Activated CD4-positive, alpha-beta T cell treated with anti-CD3 and anti-CD28 coated beads for 36 hours (primary cell): Measurements from ENCODE around the gene HORMAD2. TPM values are rescaled to one million over a fixed set of nuclear protein-coding genes. Genes with fewer than 3 reads are reported as not detected.

Experiments
- ATAC-seq: fragments of 200-7000 bp; cut with Tn5 transposase; one replicate; pipeline ENCODE4 v1.10.0; 2021; ENCODE audit warnings: mild to moderate bottlenecking, moderate library complexity
- CTCF ChIA-PET: fragments of 350-600 bp; sonication (Branson Sonifier 250); formaldehyde crosslinking; loops from one replicate; lab custom pipeline; 2021; ENCODE audit warnings: antibody characterized with exemption; lab: Charles Lee
- POLR2A ChIA-PET: fragments of 350-600 bp; sonication (Branson Sonifier 250); formaldehyde crosslinking; loops from one replicate; lab custom pipeline; 2021; ENCODE audit warnings: antibody characterized with exemption, inconsistent platforms; lab: Charles Lee
- DNase-seq: peaks from one replicate; pipeline ENCODE4 v3.0.0-alpha.2; 2020
- H3K27ac Mint-ChIP-seq: one replicate; pipeline ENCODE4 v1.8.0; 2021; ENCODE audit warnings: mixed read lengths
- H3K27me3 Mint-ChIP-seq: one replicate; pipeline ENCODE4 v1.8.0; 2021; ENCODE audit warnings: mixed read lengths
- H3K36me3 Mint-ChIP-seq: one replicate; pipeline ENCODE4 v1.8.0; 2021; ENCODE audit warnings: low read depth, mixed read lengths
- H3K4me1 Mint-ChIP-seq: one replicate; pipeline ENCODE4 v1.8.0; 2021; ENCODE audit warnings: mixed read lengths
- H3K4me3 Mint-ChIP-seq: one replicate; pipeline ENCODE4 v1.8.0; 2021; ENCODE audit warnings: mild to moderate bottlenecking, moderate library complexity, mixed read lengths
- H3K9me3 Mint-ChIP-seq: one replicate; pipeline ENCODE4 v1.8.0; 2021; ENCODE audit warnings: low read depth, mixed read lengths
- intact Hi-C, 2 experiments: fragments of 100-400 bp; cut with DNase I in 1 of 2; cut with micrococcal nuclease in 1 of 2; formaldehyde crosslinking; loops; one replicate each; pipeline versions ENCODE4 v1.14.2 to v1.15.1; 2022 to 2024; cut with DNase I, micrococcal nuclease
- total RNA-seq, 2 experiments: library from RNA; stranded (reverse); gene quantifications; one replicate each; pipeline ENCODE4 v1.2.3, GENCODE V29; 2021

Gene HORMAD2, protein sequence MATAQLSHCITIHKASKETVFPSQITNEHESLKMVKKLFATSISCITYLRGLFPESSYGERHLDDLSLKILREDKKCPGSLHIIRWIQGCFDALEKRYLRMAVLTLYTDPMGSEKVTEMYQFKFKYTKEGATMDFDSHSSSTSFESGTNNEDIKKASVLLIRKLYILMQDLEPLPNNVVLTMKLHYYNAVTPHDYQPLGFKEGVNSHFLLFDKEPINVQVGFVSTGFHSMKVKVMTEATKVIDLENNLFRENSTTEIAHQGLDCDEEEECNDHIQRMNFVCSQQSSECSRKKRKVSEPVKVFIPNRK
- not detected for total RNA-seq

DNA sequence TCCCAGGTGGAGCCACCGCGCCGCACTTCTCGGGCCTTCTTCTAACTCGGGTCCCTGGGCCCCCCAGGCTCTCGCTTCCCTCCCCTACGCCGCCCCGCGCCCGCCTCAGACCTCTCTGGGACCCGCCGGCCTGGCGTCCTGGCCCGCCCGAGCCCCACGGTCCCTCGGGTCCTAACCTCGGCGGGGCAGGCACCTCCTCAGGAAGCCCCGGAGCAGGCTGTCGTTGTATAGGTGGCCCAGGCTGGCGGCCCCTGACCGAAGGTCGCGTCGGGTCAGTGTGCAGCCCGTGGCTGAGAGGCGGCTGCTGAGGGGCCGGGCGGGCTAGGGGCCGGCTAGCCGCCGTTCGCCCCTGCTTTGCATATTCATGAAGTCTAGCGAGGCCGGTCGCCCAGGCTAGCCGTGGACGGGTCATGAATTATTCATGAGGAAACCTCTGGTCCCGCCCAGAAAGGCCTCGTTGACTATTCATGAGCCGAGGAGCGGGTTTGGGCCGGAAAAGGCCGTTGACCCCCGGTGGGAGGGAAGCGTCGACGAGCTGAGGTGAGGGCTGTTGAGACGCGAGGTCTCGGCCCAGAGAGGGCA lies at the start of gene HORMAD2:
Gene HORMAD2, plus strand, starts transcription at position 513 of the 582 bp plus-strand sequence. CDS start 13,489 bp downstream, outside the sequence.
- POLR2A ChIA-PET, result no interaction called here
- Mint-ChIP-seq H3K4me1 (peaks cover 14% of the 10 kb centered on the region), H3K27ac (no peak within 1 kb of the TSS), H3K27me3 (peaks cover 3% of the 10 kb centered on the region), H3K36me3 (no peaks in the 10 kb centered on the region), H3K4me3 (no peak within 1 kb of the TSS), H3K9me3 (no peaks in the 10 kb centered on the region)
- intact Hi-C loops, result loop anchor here in 1 of 2 experiments (10.0 kb wide), 3 partner anchors 245 to 355 kb away; partner anchors contain the start of genes ASCC2, CABP7, UQCR10 and ZMAT5
- CTCF ChIA-PET, result interaction anchor here (5.5 kb wide), 1 partner anchor 9 kb away, joined by 33 read pairs; no protein-coding TSS in a partner anchor
- DNase-seq, result peak; percentile 12
- ATAC-seq, result no peak

DNA sequence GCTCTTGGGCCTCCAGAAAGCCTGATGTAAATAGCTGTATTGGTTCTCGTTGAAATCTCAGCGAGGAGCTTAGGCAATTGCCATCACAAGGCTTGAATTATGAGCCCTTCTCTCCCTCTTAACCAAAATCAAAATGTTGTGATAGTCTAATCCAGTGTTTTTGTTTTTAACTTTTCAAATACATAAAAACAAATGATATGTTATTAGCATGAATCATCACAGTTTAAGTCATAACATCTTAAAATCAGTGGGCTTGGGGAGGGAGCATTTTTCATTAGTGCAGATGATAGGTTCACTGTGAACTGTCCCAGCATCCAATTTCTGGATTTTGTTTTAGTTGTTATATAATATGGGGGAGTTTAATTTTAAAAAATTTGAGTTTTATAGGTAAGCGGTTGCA lies 48.9 kb upstream of the HORMAD2 start:
- Mint-ChIP-seq H3K9me3 (no peaks in the 10 kb centered on the region), H3K4me1 (no peaks in the 10 kb centered on the region), H3K27me3 (no peaks in the 10 kb centered on the region), H3K4me3 (no peak overlapping the region), H3K27ac (no peak overlapping the region), H3K36me3 (no peaks in the 10 kb centered on the region)
- no peak for DNase-seq
- ChIA-PET CTCF (interaction anchor here (0.6 to 1.0 kb wide), 2 partner anchors 51 to 143 kb away, joined by 3 read pairs; no protein-coding TSS in a partner anchor), POLR2A (no interaction called here)
- ATAC-seq, result no peak
- intact Hi-C loops, result no loop called here

DNA sequence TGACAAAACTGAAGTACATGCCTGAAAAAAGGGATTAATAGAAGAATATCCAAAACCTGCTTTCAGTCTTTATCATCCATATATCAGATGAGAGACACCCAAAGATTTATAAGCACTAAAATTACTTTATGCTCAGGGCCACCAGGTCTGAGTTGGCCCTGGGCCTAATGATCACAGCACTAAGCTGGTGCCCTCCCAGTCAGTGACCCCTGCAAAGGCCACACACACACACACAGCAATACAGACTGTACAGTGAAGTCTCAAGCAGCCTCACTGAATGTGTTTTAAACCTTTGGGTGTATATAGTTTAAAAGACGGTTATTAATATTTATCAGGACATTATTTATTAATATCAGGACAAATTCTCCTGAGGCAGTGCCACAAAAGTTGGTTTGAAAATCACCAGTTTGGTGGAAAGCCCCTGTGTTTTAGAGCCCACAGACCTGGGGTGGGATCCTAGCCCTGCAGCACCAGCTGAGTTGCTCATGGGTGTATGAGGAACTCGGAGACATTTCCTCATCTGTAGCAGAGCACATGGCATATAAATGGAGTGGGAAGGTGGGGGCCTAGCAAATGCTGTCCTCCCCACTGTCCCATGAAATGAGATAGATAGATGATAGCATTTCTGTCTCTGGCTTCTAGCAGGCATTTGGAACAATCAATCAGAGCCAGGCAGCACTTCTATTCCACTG lies 48.4 kb upstream of the HORMAD2 start:
- intact Hi-C loops, result no loop called here
- Mint-ChIP-seq H3K36me3 (no peaks in the 10 kb centered on the region), H3K27ac (no peak overlapping the region), H3K4me1 (no peaks in the 10 kb centered on the region), H3K27me3 (no peaks in the 10 kb centered on the region), H3K9me3 (no peaks in the 10 kb centered on the region), H3K4me3 (no peak overlapping the region)
- no peak for DNase-seq
- ChIA-PET POLR2A (no interaction called here), CTCF (interaction anchor here (0.6 to 1.0 kb wide), 2 partner anchors 50 to 144 kb away, joined by 3 read pairs; no protein-coding TSS in a partner anchor)
- no peak for ATAC-seq

DNA sequence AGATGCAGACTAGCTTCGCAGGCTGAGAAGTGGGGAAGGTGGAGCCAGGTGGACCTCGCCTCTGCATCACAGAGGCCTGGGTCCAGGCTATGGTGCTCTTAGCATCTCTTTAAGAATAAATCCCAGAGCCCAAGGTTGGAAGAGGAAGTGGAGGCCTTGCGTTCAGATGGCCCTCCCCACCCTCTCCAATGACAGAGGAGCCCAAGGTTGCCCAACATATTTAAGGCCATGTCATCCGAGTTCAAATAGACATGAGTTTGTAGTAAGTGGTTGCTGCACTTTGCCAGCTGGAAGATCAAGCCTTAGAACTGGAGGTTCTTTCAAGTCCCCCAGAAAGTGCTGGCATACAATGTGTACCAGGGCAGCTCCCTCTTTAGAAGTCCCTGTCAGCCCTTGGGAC lies 47.1 kb upstream of the HORMAD2 start:
- POLR2A ChIA-PET, result no interaction called here
- Mint-ChIP-seq H3K36me3 (no peaks in the 10 kb centered on the region), H3K27me3 (no peaks in the 10 kb centered on the region), H3K4me3 (no peak overlapping the region), H3K4me1 (no peaks in the 10 kb centered on the region), H3K27ac (no peak overlapping the region), H3K9me3 (no peaks in the 10 kb centered on the region)
- ATAC-seq (no peak), DNase-seq (no peak)
- CTCF ChIA-PET, result interaction anchor here (0.6 to 1.6 kb wide), 3 partner anchors 12 to 409 kb away, joined by 3 to 4 read pairs (median 4); no protein-coding TSS in a partner anchor
- intact Hi-C loops, result no loop called here

DNA sequence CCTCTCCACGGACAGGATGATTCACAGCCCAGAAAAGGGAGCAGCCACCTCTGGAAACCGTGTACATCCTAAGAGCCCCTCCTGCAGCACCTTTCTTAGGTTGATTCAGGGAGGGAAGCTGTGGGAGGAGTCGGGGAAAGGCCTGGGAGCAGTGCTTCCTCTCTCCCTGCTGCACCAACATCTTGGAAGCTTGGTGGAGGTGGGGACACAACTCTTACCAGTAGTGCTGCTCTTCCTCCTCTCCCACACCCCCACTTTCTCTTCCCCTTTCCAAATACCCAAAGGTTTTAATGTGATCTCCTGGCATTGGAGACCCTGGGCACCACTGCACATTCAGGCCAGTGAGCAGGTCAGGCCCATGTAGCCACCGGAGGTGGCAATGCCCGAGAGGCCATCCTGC lies 46.4 kb upstream of the HORMAD2 start:
- H3K4me3 Mint-ChIP-seq, result no peak overlapping the region
- H3K4me1 Mint-ChIP-seq, result no peaks in the 10 kb centered on the region
- intact Hi-C loops, result no loop called here
- POLR2A ChIA-PET, result no interaction called here
- no peaks in the 10 kb centered on the region for H3K27me3 Mint-ChIP-seq
- ATAC-seq (no peak), DNase-seq (no peak)
- no peaks in the 10 kb centered on the region for H3K36me3 Mint-ChIP-seq
- CTCF ChIA-PET, result interaction anchor here (0.6 to 1.6 kb wide), 3 partner anchors 12 to 410 kb away, joined by 3 to 4 read pairs (median 4); no protein-coding TSS in a partner anchor
- no peak overlapping the region for H3K27ac Mint-ChIP-seq
- H3K9me3 Mint-ChIP-seq, result no peaks in the 10 kb centered on the region

DNA sequence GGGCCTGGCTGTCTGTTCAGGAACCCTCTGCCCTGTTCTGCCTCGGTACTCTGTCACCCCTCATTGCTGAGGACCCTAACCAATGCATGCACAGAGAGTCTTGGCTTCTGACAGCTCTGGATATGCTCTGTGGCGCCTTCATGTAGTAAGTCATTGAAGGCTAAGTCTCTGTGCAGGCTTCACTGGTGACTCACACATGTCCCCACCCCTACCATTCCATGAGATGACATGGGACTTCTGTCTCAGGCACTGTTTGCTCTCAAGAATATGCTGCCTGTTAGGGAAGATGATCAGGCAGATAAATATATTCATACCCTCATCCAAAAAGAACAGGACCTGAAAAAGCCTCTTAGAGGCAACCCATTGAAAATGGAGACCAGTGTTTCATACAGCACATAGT lies 43.6 kb upstream of the HORMAD2 start:
- Mint-ChIP-seq H3K27ac (no peak overlapping the region), H3K27me3 (no peaks in the 10 kb centered on the region), H3K4me1 (no peaks in the 10 kb centered on the region), H3K36me3 (no peaks in the 10 kb centered on the region), H3K4me3 (no peak overlapping the region), H3K9me3 (no peaks in the 10 kb centered on the region)
- CTCF ChIA-PET, result interaction anchor here (1.3 kb wide), 1 partner anchor 52 kb away, joined by 3 read pairs; no protein-coding TSS in a partner anchor
- no peak for ATAC-seq
- POLR2A ChIA-PET, result no interaction called here
- intact Hi-C loops, result no loop called here
- no peak for DNase-seq

DNA sequence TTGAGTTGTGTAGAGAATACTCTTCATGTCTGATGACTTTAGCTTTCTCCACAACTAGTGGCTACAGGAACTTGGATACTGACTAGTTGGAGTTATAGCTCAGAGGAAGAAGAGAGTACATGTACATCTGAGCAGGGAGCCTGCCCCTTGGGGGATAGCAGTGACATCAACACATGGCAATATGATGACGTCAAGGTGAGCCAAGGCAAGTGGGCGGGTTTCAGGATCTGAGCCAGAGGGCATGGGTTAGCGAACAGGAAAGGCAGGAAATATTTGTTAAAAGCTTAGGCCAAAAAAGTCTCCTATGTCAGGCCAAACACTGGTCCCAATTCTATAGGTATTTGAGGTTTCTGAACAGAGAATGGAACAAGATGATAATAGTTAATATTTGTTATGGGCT lies 42.0 kb upstream of the HORMAD2 start:
- Mint-ChIP-seq H3K27ac (no peak overlapping the region), H3K9me3 (no peaks in the 10 kb centered on the region), H3K4me3 (no peak overlapping the region), H3K36me3 (no peaks in the 10 kb centered on the region), H3K4me1 (no peaks in the 10 kb centered on the region), H3K27me3 (no peaks in the 10 kb centered on the region)
- CTCF ChIA-PET, result interaction anchor here (0.6 to 0.8 kb wide), 3 partner anchors 14 to 373 kb away, joined by 3 to 4 read pairs (median 3); no protein-coding TSS in a partner anchor
- DNase-seq (no peak), ATAC-seq (no peak)
- intact Hi-C loops, result no loop called here
- POLR2A ChIA-PET, result interaction anchor here (0.6 kb wide), 1 partner anchor 105 kb away, joined by 4 read pairs; no protein-coding TSS in a partner anchor

DNA sequence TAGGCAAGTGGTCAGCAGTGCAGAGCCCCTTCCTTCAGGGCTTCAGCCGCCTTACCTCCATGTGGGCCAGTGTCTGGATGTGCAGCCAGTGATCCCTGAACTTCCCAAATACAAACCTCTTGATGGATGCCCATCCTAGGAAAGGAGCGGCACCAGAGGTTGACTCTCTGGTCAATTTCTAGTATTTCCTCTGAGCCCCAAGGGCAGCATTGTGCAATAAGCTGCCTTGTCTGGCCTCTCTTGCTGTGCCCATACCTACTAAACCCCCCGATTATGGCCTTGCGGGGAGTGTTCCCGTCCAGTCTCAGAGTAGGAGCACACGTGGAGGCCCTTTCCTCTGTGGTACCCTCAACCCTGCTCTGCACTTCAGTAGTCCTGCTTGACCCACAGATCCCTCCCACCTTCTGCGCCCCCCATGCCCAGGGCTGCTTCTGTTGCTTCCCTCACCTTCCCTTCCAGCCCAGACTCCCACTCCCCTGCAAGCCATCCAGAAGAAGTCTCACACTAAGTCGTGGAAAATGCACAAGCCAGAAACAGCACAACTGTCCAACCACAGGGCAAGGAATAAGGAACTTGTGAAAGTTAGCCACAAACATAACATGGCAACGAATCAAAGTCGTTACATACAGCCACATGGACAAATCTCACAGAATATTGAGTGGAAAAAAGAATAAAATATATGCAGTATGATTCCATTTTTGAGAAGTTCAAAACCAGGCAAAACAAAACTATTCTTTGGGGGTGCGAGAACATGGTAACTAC lies 39.6 kb upstream of the HORMAD2 start:
- Mint-ChIP-seq H3K4me3 (no peak overlapping the region), H3K9me3 (no peaks in the 10 kb centered on the region), H3K27ac (no peak overlapping the region), H3K36me3 (no peaks in the 10 kb centered on the region), H3K4me1 (peaks cover 5% of the 10 kb centered on the region), H3K27me3 (no peaks in the 10 kb centered on the region)
- DNase-seq, result no peak
- POLR2A ChIA-PET, result no interaction called here
- CTCF ChIA-PET, result interaction anchor here (0.7 kb wide), 1 partner anchor 46 kb away, joined by 3 read pairs; no protein-coding TSS in a partner anchor
- intact Hi-C loops, result no loop called here
- ATAC-seq, result no peak

DNA sequence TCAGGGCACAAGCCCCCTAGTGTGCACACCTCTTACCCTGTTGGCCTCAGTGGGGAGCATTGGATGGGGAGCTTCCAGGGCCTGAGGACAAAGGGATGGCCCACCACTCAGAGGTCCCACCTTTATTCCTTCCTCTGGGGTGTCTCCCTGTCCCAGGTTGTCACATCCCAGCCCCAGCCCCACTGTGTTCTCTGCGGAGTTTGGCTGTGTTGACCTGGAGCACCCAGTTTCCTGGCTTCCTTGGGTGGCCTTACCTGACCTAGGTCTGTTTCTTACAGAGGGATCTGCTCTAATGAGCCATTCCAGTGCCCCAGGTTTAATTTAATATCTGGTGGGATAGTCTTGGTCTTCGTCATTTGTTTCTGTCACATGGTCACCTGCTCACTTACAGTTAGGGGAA lies 38.8 kb upstream of the HORMAD2 start:
- Mint-ChIP-seq H3K27ac (no peak overlapping the region), H3K9me3 (no peaks in the 10 kb centered on the region), H3K4me3 (no peak overlapping the region), H3K4me1 (peaks cover 5% of the 10 kb centered on the region), H3K27me3 (no peaks in the 10 kb centered on the region), H3K36me3 (no peaks in the 10 kb centered on the region)
- ChIA-PET POLR2A (no interaction called here), CTCF (interaction anchor here (0.6 kb wide), 1 partner anchor 69 kb away, joined by 3 read pairs; no protein-coding TSS in a partner anchor)
- intact Hi-C loops, result no loop called here
- ATAC-seq (no peak), DNase-seq (no peak)

DNA sequence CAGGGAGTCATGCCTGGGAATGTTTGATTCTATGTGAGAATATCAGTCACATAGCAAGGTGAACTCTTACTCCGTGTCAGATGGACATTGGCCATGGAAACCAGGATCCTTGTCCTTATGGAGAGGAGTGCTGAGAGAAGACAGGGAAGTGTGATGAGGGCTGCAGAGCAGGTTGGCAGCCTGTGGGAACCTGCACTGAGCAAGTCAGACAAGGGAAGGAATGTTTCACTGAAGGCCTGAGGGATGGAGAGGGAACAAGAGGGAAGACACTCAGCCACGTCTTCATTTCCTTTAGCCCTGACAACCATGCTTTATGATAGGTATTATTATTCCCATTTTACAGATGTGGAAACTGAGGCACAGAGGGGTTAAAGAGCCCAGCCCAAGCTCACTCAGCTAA lies 38.4 kb upstream of the HORMAD2 start:
- POLR2A ChIA-PET, result no interaction called here
- no peaks in the 10 kb centered on the region for H3K9me3 Mint-ChIP-seq
- CTCF ChIA-PET, result interaction anchor here (0.6 to 1.3 kb wide), 2 partner anchors 47 to 69 kb away, joined by 3 read pairs; no protein-coding TSS in a partner anchor
- DNase-seq, result no peak
- H3K4me3 Mint-ChIP-seq, result no peak overlapping the region
- no peaks in the 10 kb centered on the region for H3K27me3 Mint-ChIP-seq
- H3K27ac Mint-ChIP-seq, result no peak overlapping the region
- ATAC-seq, result no peak
- intact Hi-C loops, result no loop called here
- H3K36me3 Mint-ChIP-seq, result no peaks in the 10 kb centered on the region
- peaks cover 5% of the 10 kb centered on the region for H3K4me1 Mint-ChIP-seq
